Glutamatergic neuron (in vitro differentiated cells): Measurements from ENCODE around the gene NTF3. TPM values are rescaled to one million over a fixed set of nuclear protein-coding genes. Genes with fewer than 3 reads are reported as not detected.
A peak's percentile ranks its signal among the peaks of the same experiment; 100 is the strongest.

Experiments
- DNase-seq: peaks from one replicate; pipeline ENCODE4 v3.0.0; 2022
- H3K27ac Mint-ChIP-seq: one replicate; pipeline ENCODE4 v1.8.0; 2020; ENCODE audit warnings: mild to moderate bottlenecking, mixed read lengths, inconsistent platforms; ENCODE audit not compliant: unreplicated experiment
- H3K27me3 Mint-ChIP-seq: one replicate; pipeline ENCODE4 v1.8.0; 2020; ENCODE audit warnings: mild to moderate bottlenecking, moderate library complexity, mixed read lengths, inconsistent platforms; ENCODE audit not compliant: unreplicated experiment
- H3K36me3 Mint-ChIP-seq: one replicate; pipeline ENCODE4 v1.8.0; 2020; ENCODE audit warnings: mild to moderate bottlenecking, mixed read lengths, inconsistent platforms; ENCODE audit not compliant: unreplicated experiment
- H3K4me1 Mint-ChIP-seq: one replicate; pipeline ENCODE4 v1.8.0; 2020; ENCODE audit warnings: mild to moderate bottlenecking, low read depth, mixed read lengths, inconsistent platforms; ENCODE audit not compliant: unreplicated experiment
- H3K4me3 Mint-ChIP-seq: one replicate; pipeline ENCODE4 v1.8.0; 2020; ENCODE audit warnings: mild to moderate bottlenecking, mixed read lengths, inconsistent platforms; ENCODE audit not compliant: unreplicated experiment
- H3K9me3 Mint-ChIP-seq: one replicate; pipeline ENCODE4 v1.8.0; 2020; ENCODE audit warnings: mild to moderate bottlenecking, moderate library complexity, mixed read lengths, inconsistent platforms; ENCODE audit not compliant: unreplicated experiment
- CTCF ChIP-seq: fragments of 200-600 bp; sonication (generic); IDR thresholded peaks from one replicate; pipeline ENCODE4 v1.5.0; 2021; ENCODE audit not compliant: partially characterized antibody, unreplicated experiment
- long read RNA-seq: library from polyadenylated mRNA; unstranded; transcript quantifications from one replicate; pipeline ENCODE4 v2.0.0, GENCODE V29; 2020; ENCODE audit not compliant: unreplicated experiment
- total RNA-seq: library from RNA; stranded (reverse); fragmentation: NEBNext Ultra II Directional; extraction: Animal tissue kit (Norgen Biotek cat#: 25700); gene quantifications from one replicate; pipeline ENCODE4 v1.2.1, GENCODE V29; 2021; ENCODE audit not compliant: unreplicated experiment

NTF3 gene
- 5.0 TPM for total RNA-seq
- long read RNA-seq, partial matches to known transcripts: 0 of 3 reads
- long read RNA-seq, other reads (novel, unspliced or antisense): 0 of 3 reads

- peak; percentile 53 for DNase-seq
- Mint-ChIP-seq H3K4me1 (peaks cover 20% of the 10 kb centered on the region), H3K36me3 (no peaks in the 10 kb centered on the region), H3K4me3 (peak within 1 kb of the TSS; percentile 95), H3K27ac (peak within 1 kb of the TSS; percentile 45), H3K9me3 (peaks cover 6% of the 10 kb centered on the region), H3K27me3 (peaks cover 15% of the 10 kb centered on the region)
- no peak for TF ChIP-seq CTCF
Measured at GRCh38 chr12:5432011-5432400, at the start of gene NTF3. NTF3 (plus strand) TSS chr12:5432108; CDS start chr12:5432325, 217 bp downstream.

- H3K9me3 Mint-ChIP-seq: no peaks in the 10 kb centered on the region
- no peak for DNase-seq
- H3K27ac Mint-ChIP-seq: no peak overlapping the region
- no peak overlapping the region for H3K4me3 Mint-ChIP-seq
- H3K27me3 Mint-ChIP-seq: no peaks in the 10 kb centered on the region
- TF ChIP-seq CTCF: no peak
- H3K36me3 Mint-ChIP-seq: no peaks in the 10 kb centered on the region
- H3K4me1 Mint-ChIP-seq: peaks cover 5% of the 10 kb centered on the region
Measured at GRCh38 chr12:5384015-5384414, 47.9 kb upstream of the NTF3 start.

- no peak overlapping the region for H3K27ac Mint-ChIP-seq
- no peak for TF ChIP-seq CTCF
- H3K27me3 Mint-ChIP-seq: no peaks in the 10 kb centered on the region
- no peaks in the 10 kb centered on the region for H3K36me3 Mint-ChIP-seq
- no peak overlapping the region for H3K4me3 Mint-ChIP-seq
- no peaks in the 10 kb centered on the region for H3K4me1 Mint-ChIP-seq
- DNase-seq: no peak
- H3K9me3 Mint-ChIP-seq: peaks cover 1% of the 10 kb centered on the region
Measured at GRCh38 chr12:5388581-5389535, 43.0 kb upstream of the NTF3 start.

GRCh38 chr12:5390174-5390799 lies 41.6 kb upstream of the NTF3 start:
- Mint-ChIP-seq H3K27me3 (peaks cover 2% of the 10 kb centered on the region), H3K9me3 (peaks cover 1% of the 10 kb centered on the region), H3K27ac (no peak overlapping the region), H3K4me3 (no peak overlapping the region), H3K36me3 (no peaks in the 10 kb centered on the region), H3K4me1 (no peaks in the 10 kb centered on the region)
- no peak for DNase-seq
- no peak for TF ChIP-seq CTCF
